Upper lobe of left lung (tissue), 6 donors: Measurements from ENCODE around the gene XRN2. TPM values are rescaled to one million over a fixed set of nuclear protein-coding genes. Genes with fewer than 3 reads are reported as not detected.

ENCODE experiments used
- ATAC-seq, 2 donors: fragments of 200-7000 bp; cut with Tn5 transposase; one replicate each; pipeline ENCODE4 v1.9.1; 2022; ENCODE audit warnings: mild to moderate bottlenecking in 2 of 2, moderate library complexity in 2 of 2; ENCODE audit not compliant: low FRiP score in 2 of 2
- DNase-seq, 2 donors: peaks; one replicate each; pipeline ENCODE4 v3.0.0-alpha.2; 2019 to 2020
- H3K27ac ChIP-seq, 4 donors: fragments of 200-600 bp; sonication (generic); one replicate each; pipeline ENCODE4 v1.5.1; 2016 to 2019
- H3K27me3 ChIP-seq, 4 donors: fragments of 200-600 bp; sonication (generic); one replicate each; pipeline ENCODE4 v1.5.1; 2017 to 2019
- H3K36me3 ChIP-seq, 4 donors: fragments of 200-600 bp; sonication (generic); one replicate each; pipeline ENCODE4 v1.5.1; 2016 to 2019
- H3K4me1 ChIP-seq, 4 donors: fragments of 200-600 bp; sonication (generic); one replicate each; pipeline ENCODE4 v1.5.1; 2018 to 2019
- H3K4me3 ChIP-seq, 4 donors: fragments of 200-600 bp; sonication (generic); one replicate each; pipeline ENCODE4 v1.5.1; 2017 to 2019; ENCODE audit warnings: mild to moderate bottlenecking in 2 of 4, moderate library complexity in 1 of 4
- H3K9me3 ChIP-seq, 4 donors: fragments of 200-600 bp; sonication (generic); one replicate each; pipeline ENCODE4 v1.5.1; 2018 to 2019
- CTCF ChIP-seq, 6 experiments: fragments of 450-650 bp in 4 of 6; fragments of 200-600 bp in 2 of 6; sonication (generic) in 2 of 6; IDR thresholded peaks; one replicate each; pipeline ENCODE4 v1.5.1; 2016 to 2019; ENCODE audit warnings: antibody characterized with exemption in 6 of 6
- EP300 ChIP-seq, 4 donors: sonication (generic); formaldehyde crosslinking; IDR thresholded peaks; one replicate each; pipeline ENCODE4 v1.5.1; 2017; ENCODE audit warnings: antibody characterized with exemption in 4 of 4, control low read depth in 2 of 4
- POLR2A ChIP-seq, 4 donors: fragments of 450-650 bp; IDR thresholded peaks; one replicate each; pipeline ENCODE4 v1.5.1; 2016 to 2017; ENCODE audit warnings: antibody characterized with exemption in 4 of 4, mild to moderate bottlenecking in 2 of 4
- POLR2AphosphoS5 ChIP-seq, 2 donors: sonication (generic); formaldehyde crosslinking; IDR thresholded peaks; one replicate each; pipeline ENCODE4 v1.5.1; 2017; ENCODE audit warnings: antibody characterized with exemption in 2 of 2
- WGBS, 2 donors: methylation state at CpG; one replicate each; pipeline ENCODE4 v1.1.5; 2017 to 2018; 5-methylcytosine and 5-hydroxymethylcytosine counted together
- total RNA-seq, 6 donors: library from RNA; depleted of rRNA in 4 of 6; stranded (reverse); fragments of >200 nt in 4 of 6; gene quantifications; one replicate each; pipeline versions ENCODE4 v1.1.0 to v1.2.1, GENCODE V29; 2016 to 2021
- donor health status: DM: no; HTN: no; CAD: no; lungs with moderate emphysema.
- donor health status: DM: no; HTN: yes; CAD: no; lungs with severe emphysema.

The XRN2 gene
- total RNA-seq, 6 donors from 2014 or later, result 38.3 to 70.5 (median 55.0) TPM

- TF ChIP-seq EP300 (IDR thresholded peaks at IDR 0.05) (no peak), POLR2A (IDR thresholded peaks at IDR 0.05) (no peak), CTCF (IDR thresholded peaks at IDR 0.05) (no peak), POLR2AphosphoS5 (IDR thresholded peaks at IDR 0.05) (no peak)
- H3K4me3 ChIP-seq, result no peak overlapping the region
- DNase-seq (no peak), ATAC-seq (no peak)
- H3K36me3 ChIP-seq, result peaks cover 0 to 5% (median 2%) of the 10 kb centered on the region in 4 donors
- peaks cover 9 to 31% (median 19%) of the 10 kb centered on the region in 4 donors for H3K4me1 ChIP-seq
- peaks cover 0 to 75% (median 36%) of the 10 kb centered on the region in 4 donors for H3K27me3 ChIP-seq
- no peak overlapping the region for H3K27ac ChIP-seq
- no peaks in the 10 kb centered on the region for H3K9me3 ChIP-seq
- 23 to 25% methylated on average over 6 of the region's 6 CpGs for WGBS, 2 donors
These were observed 92.0 kb downstream of the XRN2 start for GRCh38 chr20:21395051-21395665.

GRCh38 chr20:21395666-21396598 is 92.8 kb downstream of the XRN2 start:
- DNase-seq, result peak in 1 of 2 donors; percentile 86
- peak in 1 of 2 donors; percentile 10 for ATAC-seq
- H3K9me3 ChIP-seq, result no peaks in the 10 kb centered on the region
- H3K27ac ChIP-seq, result no peak overlapping the region
- H3K4me3 ChIP-seq, result peak overlapping the region in 2 of 4 donors; percentile 7 to 26
- 7 to 8% methylated on average over 17 to 48 of the region's 103 CpGs for WGBS, 2 donors
- H3K36me3 ChIP-seq, result peaks cover 0 to under 1% (median 0%) of the 10 kb centered on the region in 4 donors
- peaks cover 0 to 79% (median 36%) of the 10 kb centered on the region in 4 donors for H3K27me3 ChIP-seq
- TF ChIP-seq POLR2AphosphoS5 (IDR thresholded peaks at IDR 0.05) (no peak), EP300 (IDR thresholded peaks at IDR 0.05) (no peak), CTCF (IDR thresholded peaks at IDR 0.05) (no peak), POLR2A (IDR thresholded peaks at IDR 0.05) (no peak)
- peaks cover 9 to 31% (median 19%) of the 10 kb centered on the region in 4 donors for H3K4me1 ChIP-seq

- Histone ChIP-seq H3K27me3 (peaks cover 0 to 78% (median 33%) of the 10 kb centered on the region in 4 donors), H3K4me3 (peak overlapping the region in 3 of 4 donors; percentile 12 to 26 (median 21)), H3K4me1 (peaks cover 9 to 25% (median 19%) of the 10 kb centered on the region in 4 donors), H3K9me3 (no peaks in the 10 kb centered on the region), H3K36me3 (no peaks in the 10 kb centered on the region), H3K27ac (no peak overlapping the region)
- peak in 1 of 2 donors; percentile 19 for ATAC-seq
- TF ChIP-seq CTCF (IDR thresholded peaks at IDR 0.05) (no peak), POLR2A (IDR thresholded peaks at IDR 0.05) (no peak), EP300 (IDR thresholded peaks at IDR 0.05) (no peak), POLR2AphosphoS5 (IDR thresholded peaks at IDR 0.05) (no peak)
- 0 to 6% methylated on average over 7 to 58 of the region's 116 CpGs for WGBS, 2 donors
- DNase-seq, result peak in 1 of 2 donors; percentile 85
These were observed 93.6 kb downstream of the XRN2 start for GRCh38 chr20:21396599-21397340.

GRCh38 chr20:21397341-21398108 is 94.4 kb downstream of the XRN2 start, which contains the start of gene NKX2-4:
Gene NKX2-4 (minus strand): TSS chr20:21397526. CDS start chr20:21397399, 127 bp downstream.
- DNase-seq (peak in 1 of 2 donors; percentile 73), ATAC-seq (peak in 1 of 2 donors; percentile 8)
- Histone ChIP-seq H3K27ac (no peak within 1 kb of the TSS), H3K36me3 (no peaks in the 10 kb centered on the region), H3K27me3 (peaks cover 0 to 79% (median 31%) of the 10 kb centered on the region in 4 donors), H3K9me3 (no peaks in the 10 kb centered on the region), H3K4me1 (peaks cover 9 to 25% (median 19%) of the 10 kb centered on the region in 4 donors), H3K4me3 (peak within 1 kb of the TSS in 3 of 4 donors; percentile 12 to 26 (median 21))
- 14 to 16% methylated on average over 30 to 38 of the region's 57 CpGs for WGBS, 2 donors
- TF ChIP-seq POLR2A (IDR thresholded peaks at IDR 0.05) (no peak), EP300 (IDR thresholded peaks at IDR 0.05) (no peak), POLR2AphosphoS5 (IDR thresholded peaks at IDR 0.05) (no peak), CTCF (IDR thresholded peaks at IDR 0.05) (no peak)
